ENCODE measurements around the gene ABCA2.

DNA sequence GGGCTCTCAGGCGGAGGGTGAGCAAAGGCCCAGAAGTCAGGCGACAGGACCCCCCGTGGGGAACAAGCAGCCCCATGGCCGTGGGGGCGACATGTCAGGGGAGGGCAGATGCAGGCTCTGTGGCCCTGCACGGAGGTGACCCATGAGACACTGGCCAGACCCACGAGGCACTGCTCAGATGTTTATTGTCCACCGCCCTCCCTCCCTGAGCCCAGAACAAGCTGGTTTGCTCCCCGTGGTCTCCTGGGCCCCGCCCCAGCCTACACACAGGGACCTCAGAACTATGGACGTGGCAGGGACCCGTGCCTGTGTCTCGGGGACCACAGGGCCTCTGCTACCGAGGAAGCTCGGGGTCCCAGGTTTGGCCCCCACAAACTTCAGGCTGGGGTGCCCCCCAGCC lies 2.0 kb upstream of the ABCA2 start:
- TF ChIP-seq CTCF (optimal IDR thresholded peaks at IDR 0.05 in 1 of 3, IDR thresholded peaks at IDR 0.05 in 1 of 3, conservative IDR thresholded peaks at IDR 0.05 in 1 of 3; ENCODE audit: extremely low read depth in 1 of 3, insufficient read depth in 2 of 3, low read length in 3 of 3) (no peak), EZH2 (IDR thresholded peaks at IDR 0.05; ENCODE audit: low read length) (no peak)

Data from keratinocyte (primary cell).